ENCODE results near the gene STK32B.

- TF ChIP-seq CTCF (IDR thresholded peaks at IDR 0.05) (no peak), GATA3 (IDR thresholded peaks at IDR 0.05; ENCODE audit: borderline replicate concordance) (no peak), RAD21 (conservative IDR thresholded peaks at IDR 0.05 in 1 of 2, IDR thresholded peaks at IDR 0.05 in 1 of 2) (no peak), CHD4 (IDR thresholded peaks at IDR 0.05; ENCODE audit: borderline replicate concordance) (no peak)
Observed at GRCh38 chr4:5340991-5341451, 289.7 kb downstream of the STK32B start.

Data from A549 (cell line).